Liver (tissue), 9 donors: ENCODE data around the gene PLS3. TPM values are rescaled to one million over a fixed set of nuclear protein-coding genes. Genes with fewer than 3 reads are reported as not detected.
A peak's percentile ranks its signal among the peaks of the same experiment; 100 is the strongest.
"Not testable (repeated sequence)": the region's sequence is repeated elsewhere in the genome, so short reads cannot be mapped to it uniquely, and the experiment has no call there.

Experiments
- DNase-seq: peaks from one replicate; pipeline ENCODE4 v3.0.0-alpha.2; 2017; ENCODE audit warnings: low spot score
- H3K27ac ChIP-seq, 2 donors: one replicate each; pipeline ENCODE4 v1.7.0; 2013; ENCODE audit warnings: inconsistent platforms in 2 of 2, low read length in 2 of 2, control low read depth in 1 of 2, low read depth in 1 of 2, mild to moderate bottlenecking in 1 of 2
- H3K27me3 ChIP-seq, 4 donors: one replicate each; pipeline versions ENCODE4 v1.6.1 to v1.7.0; 2013; ENCODE audit warnings: low read length in 3 of 4, inconsistent platforms in 1 of 4, mild to moderate bottlenecking in 1 of 4, moderate library complexity in 1 of 4; ENCODE audit not compliant: control insufficient read depth in 4 of 4, insufficient read depth in 4 of 4
- H3K36me3 ChIP-seq, 4 donors: one replicate each; pipeline versions ENCODE4 v1.6.1 to v1.7.0; 2013; ENCODE audit warnings: low read length in 3 of 4, mild to moderate bottlenecking in 3 of 4, low read depth in 1 of 4, moderate library complexity in 1 of 4; ENCODE audit not compliant: control insufficient read depth in 4 of 4, insufficient read depth in 3 of 4
- H3K4me1 ChIP-seq, 4 donors: one replicate each; pipeline versions ENCODE4 v1.6.1 to v1.7.0; 2013; ENCODE audit warnings: low read length in 3 of 4, mild to moderate bottlenecking in 3 of 4, moderate library complexity in 1 of 4; ENCODE audit not compliant: control insufficient read depth in 4 of 4, insufficient read depth in 4 of 4
- H3K4me3 ChIP-seq, 3 donors: one replicate each; pipeline versions ENCODE4 v1.6.1 to v1.7.0; 2013; ENCODE audit warnings: low read length in 3 of 3, control low read depth in 1 of 3, low read depth in 1 of 3, mild to moderate bottlenecking in 1 of 3
- H3K9ac ChIP-seq, 2 donors: one replicate each; pipeline ENCODE4 v1.7.0; 2013; ENCODE audit warnings: low read length in 2 of 2, mild to moderate bottlenecking in 2 of 2, moderate library complexity in 2 of 2, control low read depth in 1 of 2, low read depth in 1 of 2
- H3K9me3 ChIP-seq, 4 donors: one replicate each; pipeline versions ENCODE4 v1.6.1 to v1.7.0; 2013; ENCODE audit warnings: low read length in 3 of 4; ENCODE audit not compliant: control insufficient read depth in 4 of 4
- ATF3 ChIP-seq: IDR thresholded peaks from 2 replicates; pipeline ENCODE4 v1.6.1; 2016; ENCODE audit warnings: antibody characterized with exemption
- EGR1 ChIP-seq, 2 donors: IDR thresholded peaks; 2 replicates each; pipeline ENCODE4 v1.6.1; 2016 to 2018; ENCODE audit warnings: antibody characterized with exemption in 2 of 2, low read depth in 2 of 2
- FOXA1 ChIP-seq: IDR thresholded peaks from 2 replicates; pipeline ENCODE4 v1.6.1; 2016; ENCODE audit warnings: antibody characterized with exemption
- FOXA2 ChIP-seq: IDR thresholded peaks from 2 replicates; pipeline ENCODE4 v1.6.1; 2016; ENCODE audit warnings: antibody characterized with exemption
- GABPA ChIP-seq, 2 donors: IDR thresholded peaks in 1 of 2; conservative IDR thresholded peaks in 1 of 2; 2 replicates each; pipeline ENCODE4 v1.6.1; 2016; ENCODE audit warnings: antibody characterized with exemption in 2 of 2, mild to moderate bottlenecking in 1 of 2, moderate library complexity in 1 of 2
- HNF4A ChIP-seq, 2 donors: conservative IDR thresholded peaks; 2 replicates each; pipeline ENCODE4 v1.6.1; 2016; ENCODE audit warnings: antibody characterized with exemption in 2 of 2, mild to moderate bottlenecking in 2 of 2
- HNF4G ChIP-seq: IDR thresholded peaks from 2 replicates; pipeline ENCODE4 v1.6.1; 2016; ENCODE audit warnings: antibody characterized with exemption
- JUND ChIP-seq, 2 donors: IDR thresholded peaks; 2 replicates each; pipeline ENCODE4 v1.6.1; 2016; ENCODE audit warnings: antibody characterized with exemption in 2 of 2
- NR2F2 ChIP-seq: IDR thresholded peaks from 2 replicates; pipeline ENCODE4 v1.6.1; 2016; ENCODE audit warnings: antibody characterized with exemption
- RAD21 ChIP-seq, 2 donors: IDR thresholded peaks; 2 replicates each; pipeline ENCODE4 v1.6.1; 2016; ENCODE audit warnings: antibody characterized with exemption in 2 of 2, mild to moderate bottlenecking in 2 of 2
- REST ChIP-seq: IDR thresholded peaks from 2 replicates; pipeline ENCODE4 v1.6.1; 2016; ENCODE audit warnings: antibody characterized with exemption, mild to moderate bottlenecking
- RXRA ChIP-seq, 2 donors: IDR thresholded peaks; 2 replicates each; pipeline ENCODE4 v1.6.1; 2017 to 2018; ENCODE audit warnings: antibody characterized with exemption in 2 of 2, mild to moderate bottlenecking in 1 of 2
- SP1 ChIP-seq: IDR thresholded peaks from 2 replicates; pipeline ENCODE4 v1.6.1; 2018; ENCODE audit warnings: antibody characterized with exemption, mild to moderate bottlenecking
- TAF1 ChIP-seq: conservative IDR thresholded peaks from 2 replicates; pipeline ENCODE4 v1.6.1; 2016; ENCODE audit warnings: antibody characterized with exemption, mild to moderate bottlenecking
- WGBS: extraction: QIAGEN DNeasy Blood & Tissue Kit; methylation state at CpG from one replicate; pipeline ENCODE4 v1.1.7; 2013; 5-methylcytosine and 5-hydroxymethylcytosine counted together
- polyA plus RNA-seq, 2 donors: library from polyadenylated mRNA; stranded (reverse) in 1 of 2; unstranded in 1 of 2; fragments of 200-250 nt in 1 of 2; fragments of >200 nt in 1 of 2; fragmentation: Nextera tagmentation in 1 of 2; extraction: Ambion mirVana in 1 of 2; gene quantifications; one replicate each; pipeline versions ENCODE4 v1.2.1 to v1.2.3, GENCODE V29; 2013 to 2015
- total RNA-seq, 2 donors: library from RNA; depleted of rRNA; stranded (reverse); fragments of >200 nt; gene quantifications; one replicate each; pipeline ENCODE4 v1.2.3, GENCODE V29; 2014
- TF ChIP-seq, protein P1 (sequence below): fragments of 150-350 bp; IDR thresholded peaks from 2 replicates; pipeline ENCODE4 v1.5.1; 2017; ENCODE audit warnings: improper control_type of control experiment, low read depth, low read length; ENCODE audit not compliant: missing input control
- TF ChIP-seq, protein P2 (sequence below): IDR thresholded peaks from 2 replicates; pipeline ENCODE4 v1.6.1; 2016; ENCODE audit warnings: antibody characterized with exemption
- TF ChIP-seq, protein P3 (sequence below): IDR thresholded peaks from 2 replicates; pipeline ENCODE4 v1.6.1; 2016; ENCODE audit warnings: antibody characterized with exemption
- donor health status: healthy.
- donor health status: healthy.
- donor health status: healthy.
- donor health status: healthy.
- donor health status: healthy.

Gene PLS3
- total and polyA plus RNA-seq, 4 donors, result 56.3 to 119 (median 71.6) TPM

GRCh38 chrX:115642895-115643530 is 82.0 kb downstream of the PLS3 start:
- Histone ChIP-seq H3K27ac (no peak overlapping the region), H3K4me1 (no peaks in the 10 kb centered on the region), H3K9me3 (no peaks in the 10 kb centered on the region), H3K36me3 (peaks cover 0 to 38% (median 21%) of the 10 kb centered on the region in 4 donors), H3K9ac (no peak overlapping the region), H3K4me3 (no peak overlapping the region), H3K27me3 (no peaks in the 10 kb centered on the region)
- 29% methylated on average over 5 of the region's 5 CpGs for WGBS
- TF ChIP-seq REST (no peak), NR2F2 (no peak), JUND (IDR thresholded peaks at IDR 0.05) (no peak), TAF1 (no peak), RAD21 (IDR thresholded peaks at IDR 0.05) (peak; percentile 91 to 95)
- TF ChIP-seq, protein P1, sequence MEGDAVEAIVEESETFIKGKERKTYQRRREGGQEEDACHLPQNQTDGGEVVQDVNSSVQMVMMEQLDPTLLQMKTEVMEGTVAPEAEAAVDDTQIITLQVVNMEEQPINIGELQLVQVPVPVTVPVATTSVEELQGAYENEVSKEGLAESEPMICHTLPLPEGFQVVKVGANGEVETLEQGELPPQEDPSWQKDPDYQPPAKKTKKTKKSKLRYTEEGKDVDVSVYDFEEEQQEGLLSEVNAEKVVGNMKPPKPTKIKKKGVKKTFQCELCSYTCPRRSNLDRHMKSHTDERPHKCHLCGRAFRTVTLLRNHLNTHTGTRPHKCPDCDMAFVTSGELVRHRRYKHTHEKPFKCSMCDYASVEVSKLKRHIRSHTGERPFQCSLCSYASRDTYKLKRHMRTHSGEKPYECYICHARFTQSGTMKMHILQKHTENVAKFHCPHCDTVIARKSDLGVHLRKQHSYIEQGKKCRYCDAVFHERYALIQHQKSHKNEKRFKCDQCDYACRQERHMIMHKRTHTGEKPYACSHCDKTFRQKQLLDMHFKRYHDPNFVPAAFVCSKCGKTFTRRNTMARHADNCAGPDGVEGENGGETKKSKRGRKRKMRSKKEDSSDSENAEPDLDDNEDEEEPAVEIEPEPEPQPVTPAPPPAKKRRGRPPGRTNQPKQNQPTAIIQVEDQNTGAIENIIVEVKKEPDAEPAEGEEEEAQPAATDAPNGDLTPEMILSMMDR, result peak; percentile 96
- TF ChIP-seq, protein P2, sequence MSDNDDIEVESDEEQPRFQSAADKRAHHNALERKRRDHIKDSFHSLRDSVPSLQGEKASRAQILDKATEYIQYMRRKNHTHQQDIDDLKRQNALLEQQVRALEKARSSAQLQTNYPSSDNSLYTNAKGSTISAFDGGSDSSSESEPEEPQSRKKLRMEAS, result no peak
- DNase-seq, result no peak

DNA sequence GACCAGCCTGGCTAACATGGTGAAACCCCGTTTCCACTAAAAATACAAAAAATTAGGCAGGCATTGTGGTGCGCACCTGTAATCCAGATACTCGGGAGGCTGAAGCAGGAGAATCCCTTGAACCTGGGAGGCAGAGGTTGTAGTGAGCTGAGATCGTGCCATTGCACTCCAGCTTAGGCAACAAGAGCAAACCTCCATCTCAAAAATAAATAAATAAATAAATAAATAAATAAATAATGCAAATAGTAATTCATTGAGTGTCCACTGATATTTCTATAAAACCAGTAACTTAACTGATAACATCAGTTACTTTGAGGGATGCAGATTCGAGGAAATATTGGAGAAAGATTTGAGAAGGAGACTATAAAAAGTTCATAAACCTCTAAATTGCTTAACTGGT is 83.4 kb downstream of the PLS3 start:
- H3K27me3 ChIP-seq, H3K4me3 ChIP-seq, H3K9me3 ChIP-seq, H3K9ac ChIP-seq, DNase-seq, H3K4me1 ChIP-seq, H3K27ac ChIP-seq: not testable (repeated sequence)
- peaks cover 0 to 50% (median 27%) of the 10 kb centered on the region in 4 donors for H3K36me3 ChIP-seq
- 90% methylated on average over 5 of the region's 5 CpGs for WGBS

GRCh38 chrX:115649461-115650063 is 88.6 kb downstream of the PLS3 start:
- no peaks in the 10 kb centered on the region for H3K4me1 ChIP-seq
- WGBS, result 88% methylated on average over 5 of the region's 5 CpGs
- no peaks in the 10 kb centered on the region for H3K9me3 ChIP-seq
- DNase-seq, result no peak
- H3K36me3 ChIP-seq, result peaks cover 0 to 46% (median 24%) of the 10 kb centered on the region in 4 donors
- no peaks in the 10 kb centered on the region for H3K27me3 ChIP-seq
- H3K9ac ChIP-seq, result no peak overlapping the region
- no peak overlapping the region for H3K27ac ChIP-seq
- TF ChIP-seq ATF3 (no peak), NR2F2 (no peak), HNF4A (conservative IDR thresholded peaks at IDR 0.05) (no peak), RAD21 (IDR thresholded peaks at IDR 0.05) (no peak), FOXA2 (no peak), HNF4G (no peak), GABPA (IDR thresholded peaks at IDR 0.05 in 1 of 2, conservative IDR thresholded peaks at IDR 0.05 in 1 of 2) (no peak), FOXA1 (no peak), EGR1 (IDR thresholded peaks at IDR 0.05; ENCODE audit: low read depth in 2 of 2) (no peak), RXRA (IDR thresholded peaks at IDR 0.05) (no peak), SP1 (no peak), JUND (IDR thresholded peaks at IDR 0.05) (no peak), TAF1 (no peak)
- TF ChIP-seq, protein P3, sequence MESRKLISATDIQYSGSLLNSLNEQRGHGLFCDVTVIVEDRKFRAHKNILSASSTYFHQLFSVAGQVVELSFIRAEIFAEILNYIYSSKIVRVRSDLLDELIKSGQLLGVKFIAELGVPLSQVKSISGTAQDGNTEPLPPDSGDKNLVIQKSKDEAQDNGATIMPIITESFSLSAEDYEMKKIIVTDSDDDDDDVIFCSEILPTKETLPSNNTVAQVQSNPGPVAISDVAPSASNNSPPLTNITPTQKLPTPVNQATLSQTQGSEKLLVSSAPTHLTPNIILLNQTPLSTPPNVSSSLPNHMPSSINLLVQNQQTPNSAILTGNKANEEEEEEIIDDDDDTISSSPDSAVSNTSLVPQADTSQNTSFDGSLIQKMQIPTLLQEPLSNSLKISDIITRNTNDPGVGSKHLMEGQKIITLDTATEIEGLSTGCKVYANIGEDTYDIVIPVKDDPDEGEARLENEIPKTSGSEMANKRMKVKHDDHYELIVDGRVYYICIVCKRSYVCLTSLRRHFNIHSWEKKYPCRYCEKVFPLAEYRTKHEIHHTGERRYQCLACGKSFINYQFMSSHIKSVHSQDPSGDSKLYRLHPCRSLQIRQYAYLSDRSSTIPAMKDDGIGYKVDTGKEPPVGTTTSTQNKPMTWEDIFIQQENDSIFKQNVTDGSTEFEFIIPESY, result no peak
- TF ChIP-seq, protein P2, result no peak
- no peak overlapping the region for H3K4me3 ChIP-seq
